Erythroblast (primary cell): ENCODE data around the gene SYNM.

ENCODE experiments used
- DNase-seq, 2 experiments: peaks; one replicate each; lab custom pipeline; 2025; lab: John Stamatoyannopoulos, UW
- GATA1 ChIP-seq: IDR thresholded peaks from 2 replicates; pipeline ENCODE4 v1.6.1; 2011; ENCODE audit warnings: low read depth, mild to moderate bottlenecking, control low read depth, low read length, moderate library complexity
- POLR2A ChIP-seq: IDR thresholded peaks from 2 replicates; pipeline ENCODE4 v1.6.1; 2011; ENCODE audit warnings: mild to moderate bottlenecking, low read length

The SYNM gene

DNA sequence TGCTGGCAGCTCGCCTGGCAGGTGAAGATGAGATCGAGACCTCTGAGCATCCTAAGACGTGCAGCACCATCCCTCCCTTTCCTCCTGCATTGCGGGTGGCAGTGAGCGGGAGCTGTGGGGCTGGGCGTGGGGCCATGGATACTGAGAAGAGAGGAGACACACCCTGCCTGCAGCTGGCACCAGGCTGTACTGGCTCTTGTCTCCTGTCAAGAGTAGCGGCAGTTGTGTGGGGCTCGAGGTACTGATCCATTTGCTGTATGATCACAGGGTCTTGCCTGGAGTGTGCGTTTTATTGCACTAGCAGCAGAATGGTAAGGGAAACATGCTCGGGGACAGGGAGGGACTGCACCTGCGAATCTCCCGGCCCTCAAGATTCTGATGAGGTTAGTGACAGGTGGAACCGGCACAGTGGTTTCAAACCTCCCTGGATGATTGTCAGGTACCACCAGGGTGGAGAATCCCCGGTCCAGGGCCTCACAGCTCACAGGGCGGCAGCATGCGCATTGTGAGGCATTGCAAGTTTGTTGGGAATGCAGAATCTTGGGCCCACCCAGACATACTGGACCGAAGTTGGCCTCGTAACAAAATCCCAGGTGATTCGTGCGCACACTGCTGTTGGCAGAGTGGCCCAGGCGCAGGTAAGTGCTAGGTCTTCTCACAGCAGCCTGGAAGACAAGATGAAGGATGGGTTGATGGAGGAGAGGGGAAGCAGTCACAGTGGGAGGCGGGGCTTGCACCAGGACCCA is 14.1 kb downstream of the SYNM start:
- TF ChIP-seq GATA1 (no peak), POLR2A (no peak)
- no peak for DNase-seq

DNA sequence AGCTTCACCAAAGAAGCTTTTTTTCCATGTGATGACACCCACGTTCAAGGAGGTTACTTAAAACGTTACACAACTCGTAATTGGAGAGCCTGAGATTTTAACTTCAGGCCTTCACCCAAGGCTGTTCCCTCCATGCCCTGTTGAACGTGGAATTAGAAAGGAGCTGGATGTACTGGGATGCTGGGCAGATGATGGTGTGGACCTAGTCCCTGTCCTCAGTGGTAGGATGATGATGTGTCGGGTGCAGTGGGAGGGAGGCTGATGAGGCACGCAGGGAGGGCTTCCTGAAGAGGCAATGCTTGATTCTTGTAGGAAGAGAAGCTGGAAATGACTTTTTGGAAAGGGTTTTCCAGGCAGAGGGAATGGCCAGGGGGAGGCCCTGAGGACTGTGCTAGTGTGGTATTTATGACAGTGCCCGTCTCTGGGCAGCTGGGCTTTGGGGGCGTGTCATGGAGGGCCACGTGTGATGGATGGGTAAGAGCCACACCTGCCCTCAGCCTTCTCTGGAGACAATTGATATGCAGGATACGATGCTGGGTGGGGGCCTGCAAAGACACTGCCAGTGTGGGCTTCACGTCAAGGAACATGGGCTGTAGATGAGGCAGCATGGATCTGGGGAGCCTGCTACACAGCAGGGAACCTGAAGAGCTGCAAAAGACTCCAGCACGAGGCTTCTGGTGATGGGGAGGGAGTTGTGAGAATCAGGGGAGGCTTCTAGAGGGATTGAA is 15.3 kb downstream of the SYNM start:
- DNase-seq, result no peak
- TF ChIP-seq POLR2A (no peak), GATA1 (no peak)

DNA sequence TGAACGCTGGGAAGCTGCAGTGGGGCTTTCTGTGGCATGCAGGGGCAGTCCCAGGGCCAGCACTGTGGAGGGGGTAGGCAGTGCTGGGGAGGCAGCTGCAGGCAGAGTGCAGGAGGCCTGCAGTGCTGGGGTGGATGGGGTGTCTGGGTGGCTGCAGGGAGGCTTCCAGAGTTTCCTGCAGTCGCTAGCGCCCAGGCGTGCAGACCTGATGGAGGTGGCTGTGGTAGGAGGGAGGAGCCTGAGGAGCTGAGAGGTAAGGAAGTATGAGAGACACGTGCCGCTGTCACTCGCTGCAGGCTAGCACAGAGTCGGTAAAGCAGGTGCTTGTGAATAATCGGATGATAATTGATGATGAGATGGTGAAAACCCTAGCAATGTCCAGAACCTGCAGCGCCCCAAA is 16.3 kb downstream of the SYNM start:
- DNase-seq, result no peak
- TF ChIP-seq GATA1 (no peak), POLR2A (no peak)

DNA sequence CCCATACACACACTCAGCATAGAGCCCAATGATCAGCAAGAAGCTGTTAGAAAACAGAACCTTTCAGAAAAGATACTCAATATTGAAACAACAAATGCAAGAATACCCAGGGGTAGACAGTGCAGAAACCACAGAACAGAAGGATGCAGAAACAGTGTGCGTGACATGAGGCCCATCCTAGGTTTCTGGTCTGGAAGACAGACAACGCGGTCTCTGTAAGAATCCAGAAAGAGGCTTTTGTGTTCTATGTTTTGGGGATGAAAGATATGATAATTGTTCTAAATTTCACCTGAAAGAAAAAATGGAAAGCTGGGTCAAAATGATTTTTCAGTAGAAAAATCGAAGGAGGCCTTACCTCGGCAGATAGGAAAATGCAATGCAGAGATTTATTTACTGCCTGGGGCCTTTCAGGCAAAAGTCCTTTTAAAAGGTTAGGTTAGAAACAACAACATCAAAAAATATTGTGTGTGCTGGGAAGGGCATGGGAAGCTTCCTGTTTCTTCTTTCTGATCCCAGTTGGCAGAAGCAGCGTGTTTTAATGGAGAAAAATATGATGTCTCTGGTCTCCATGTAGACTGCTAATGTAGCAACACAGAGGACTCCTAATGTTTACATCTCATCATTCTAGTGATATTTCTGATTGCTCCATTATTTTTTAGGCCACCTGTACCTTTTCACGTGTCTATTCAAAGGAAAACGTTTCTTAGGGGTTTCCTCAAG is 17.0 kb downstream of the SYNM start:
- no peak for TF ChIP-seq GATA1
- TF ChIP-seq POLR2A, result no peak
- DNase-seq, result no peak

DNA sequence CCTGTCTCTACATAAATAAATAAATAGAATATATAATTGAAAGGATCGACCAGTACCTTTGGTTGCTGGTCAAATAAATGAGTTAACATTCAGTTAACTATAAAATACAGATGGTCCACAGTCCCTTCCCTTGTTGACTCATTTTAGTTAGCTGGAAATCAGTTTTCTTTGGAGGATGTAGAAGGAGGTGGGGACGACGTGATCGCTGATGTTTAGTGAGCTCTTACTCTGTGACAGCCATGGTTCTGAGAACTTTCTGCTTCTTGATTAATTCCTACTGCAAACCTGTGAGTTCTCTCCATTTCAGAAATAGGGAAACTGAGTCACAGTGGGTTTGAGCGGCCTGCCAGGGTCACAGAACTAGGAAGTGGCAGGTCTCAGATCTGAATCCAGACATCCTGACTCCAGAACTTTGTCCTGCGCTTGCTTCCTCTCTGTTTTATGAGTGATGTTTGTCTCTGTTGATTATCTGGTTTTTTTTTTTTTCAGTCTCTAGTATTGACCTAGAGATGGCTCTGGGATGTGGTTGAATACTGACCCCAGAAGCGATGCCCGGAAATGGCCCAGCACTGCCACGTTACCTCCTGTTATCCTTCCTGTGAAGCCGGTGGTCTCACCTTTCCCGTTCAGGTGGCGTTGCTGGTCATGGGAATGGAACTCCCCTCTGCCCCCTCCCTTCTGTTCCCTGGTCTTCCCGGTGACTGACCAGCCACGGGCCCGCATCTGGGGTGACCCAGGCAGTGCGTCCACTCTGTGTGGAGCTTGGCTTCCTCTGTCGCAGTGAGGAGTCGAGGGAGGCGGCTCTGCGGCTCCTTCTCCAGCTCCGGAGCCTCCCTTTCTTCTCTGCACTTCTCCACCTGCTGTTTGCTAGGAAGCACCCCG is 18.2 kb downstream of the SYNM start:
- no peak for DNase-seq
- TF ChIP-seq GATA1 (no peak), POLR2A (no peak)

DNA sequence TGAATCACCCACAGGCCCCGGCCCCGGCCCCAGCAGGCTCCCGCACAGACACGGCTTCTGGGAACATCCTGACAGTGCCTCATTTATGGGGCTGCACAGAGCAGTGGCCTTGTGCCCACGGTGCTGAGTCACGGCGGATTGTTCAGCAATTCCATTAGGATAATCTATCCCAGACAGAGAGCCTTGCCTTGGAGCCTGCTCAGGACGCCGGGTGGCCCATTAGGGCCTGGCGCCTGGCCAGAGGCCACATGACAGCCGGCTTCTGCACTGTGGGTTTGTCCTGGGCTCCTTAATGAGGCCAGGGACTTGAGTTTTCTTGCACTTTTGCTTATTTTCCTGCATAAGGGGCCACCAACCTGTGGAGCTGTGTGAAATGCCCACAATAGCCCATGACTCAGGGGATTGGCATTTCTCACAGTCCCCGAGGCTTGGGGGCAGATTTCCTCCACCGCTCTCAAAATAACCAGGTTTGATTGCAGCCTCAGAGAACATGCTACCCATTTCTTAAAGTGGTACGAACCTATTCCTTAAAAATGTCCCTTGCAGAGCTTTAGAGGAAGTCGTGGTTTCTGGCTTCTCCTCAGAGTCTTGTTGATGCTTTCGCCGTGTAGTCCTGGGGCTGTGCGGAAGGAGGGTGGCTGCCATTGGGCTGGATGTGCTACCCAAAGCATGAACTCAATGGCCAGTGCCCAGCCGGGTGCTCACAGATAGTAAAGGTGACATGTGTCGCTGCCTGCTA is 19.0 kb downstream of the SYNM start:
- TF ChIP-seq GATA1 (no peak), POLR2A (no peak)

DNA sequence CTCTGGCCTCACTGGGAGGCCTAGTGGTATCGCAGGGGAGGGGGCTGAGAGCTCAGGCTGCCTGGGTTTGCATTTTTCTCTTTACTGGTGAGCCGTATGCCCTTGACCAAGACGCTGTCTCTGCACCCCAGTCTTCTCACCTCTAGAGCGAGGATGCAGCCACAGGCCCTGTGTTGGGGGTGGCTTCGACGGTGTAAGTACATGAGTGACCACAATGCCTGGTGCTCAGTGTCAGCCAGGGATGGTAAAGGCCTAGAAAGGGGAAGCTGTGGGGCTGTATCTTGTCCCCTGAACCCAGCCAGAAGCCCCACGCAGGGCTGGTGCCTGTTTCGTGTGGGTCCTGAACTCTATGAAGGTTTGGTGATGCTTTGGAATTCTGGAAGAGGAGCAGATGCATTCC is 19.8 kb downstream of the SYNM start:
- DNase-seq, result no peak
- TF ChIP-seq POLR2A (no peak), GATA1 (no peak)

More for the DNA sequence above, 19.0 kb downstream of the SYNM start:
- no peak for DNase-seq

DNA sequence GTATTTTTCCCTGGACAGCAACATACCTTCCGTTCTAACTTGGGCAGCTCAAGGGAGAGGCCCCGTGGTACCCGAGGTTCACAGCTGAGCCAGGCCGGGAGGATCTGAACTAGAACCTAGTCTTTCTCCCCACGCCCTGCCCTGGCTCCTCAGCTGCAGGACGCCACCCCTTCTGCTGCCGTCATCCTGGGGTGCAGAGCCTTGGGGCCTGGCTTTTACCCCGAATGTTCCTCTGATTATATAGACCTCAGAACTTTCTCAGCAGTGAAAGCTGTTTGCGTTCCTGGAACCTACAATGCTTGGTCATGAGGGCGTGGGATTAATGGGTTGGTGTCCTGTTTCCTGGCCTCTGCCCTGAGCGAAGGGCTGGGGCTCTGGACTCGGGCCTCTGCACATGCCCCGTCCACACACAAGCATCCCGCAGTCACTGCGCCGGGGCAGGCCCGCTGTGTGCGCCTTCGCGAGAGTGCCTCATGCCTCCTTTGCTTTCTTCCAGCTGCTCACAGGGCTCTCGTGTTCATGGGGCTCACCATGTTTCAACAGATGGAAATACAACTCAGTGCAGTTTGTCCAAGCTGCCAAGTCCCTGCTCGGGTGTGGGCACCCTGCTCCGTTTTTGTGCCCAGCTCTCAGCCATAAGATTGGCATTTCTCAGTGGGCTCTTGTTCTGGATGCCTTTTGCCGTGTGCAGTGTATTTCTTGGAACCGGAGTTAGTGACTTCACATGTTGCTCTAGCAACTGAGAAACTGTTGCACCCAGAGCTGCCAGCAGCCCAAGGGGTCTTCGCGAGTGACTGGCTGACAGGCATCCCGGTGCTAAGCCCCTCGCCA is 20.4 kb downstream of the SYNM start:
- no peak for DNase-seq
- TF ChIP-seq GATA1 (no peak), POLR2A (no peak)

DNA sequence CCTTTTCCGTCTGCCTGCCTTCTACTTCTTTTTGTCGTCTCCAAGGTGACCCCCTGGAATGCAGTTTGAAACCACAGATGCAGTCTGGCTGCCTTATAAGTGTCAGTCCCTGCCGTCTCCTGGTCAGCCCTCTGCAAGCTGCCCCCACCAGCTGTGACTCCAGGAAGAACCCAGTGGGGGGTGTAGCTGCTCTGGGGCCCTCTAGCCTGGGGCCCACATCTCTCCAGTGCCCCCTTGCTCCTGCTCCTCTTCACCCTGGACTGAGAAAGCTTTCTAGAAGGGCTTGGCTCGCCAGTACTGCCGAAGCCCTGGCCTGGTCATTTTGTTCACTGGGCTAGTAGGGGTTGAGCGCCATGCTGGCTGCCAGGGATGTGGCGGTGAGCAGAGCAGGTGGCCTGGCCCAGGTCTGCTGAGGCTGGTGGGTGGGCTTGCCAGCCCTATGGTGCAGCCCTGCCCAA is 21.3 kb downstream of the SYNM start:
- no peak for DNase-seq
- TF ChIP-seq POLR2A (no peak), GATA1 (no peak)

DNA sequence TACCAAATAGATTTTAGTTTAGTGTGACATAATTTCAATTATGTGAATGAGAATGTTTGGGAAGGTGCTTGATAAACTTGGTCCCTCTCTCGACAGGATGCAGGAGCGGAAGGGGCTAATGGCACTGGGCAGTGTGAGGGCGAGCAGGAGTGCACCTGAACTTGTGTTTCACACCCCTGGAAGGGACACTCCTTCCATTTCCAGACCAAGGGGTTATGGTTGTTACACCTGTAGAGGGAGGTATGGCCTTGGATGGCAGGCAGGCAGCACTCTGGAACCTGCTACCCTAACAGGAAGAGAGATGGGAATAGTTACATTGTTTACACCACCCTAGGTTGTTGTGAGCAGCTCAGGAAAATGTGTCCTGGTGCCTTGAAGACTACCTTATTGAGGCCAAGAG is 22.1 kb downstream of the SYNM start:
- DNase-seq, result no peak
- no peak for TF ChIP-seq GATA1
- no peak for TF ChIP-seq POLR2A

DNA sequence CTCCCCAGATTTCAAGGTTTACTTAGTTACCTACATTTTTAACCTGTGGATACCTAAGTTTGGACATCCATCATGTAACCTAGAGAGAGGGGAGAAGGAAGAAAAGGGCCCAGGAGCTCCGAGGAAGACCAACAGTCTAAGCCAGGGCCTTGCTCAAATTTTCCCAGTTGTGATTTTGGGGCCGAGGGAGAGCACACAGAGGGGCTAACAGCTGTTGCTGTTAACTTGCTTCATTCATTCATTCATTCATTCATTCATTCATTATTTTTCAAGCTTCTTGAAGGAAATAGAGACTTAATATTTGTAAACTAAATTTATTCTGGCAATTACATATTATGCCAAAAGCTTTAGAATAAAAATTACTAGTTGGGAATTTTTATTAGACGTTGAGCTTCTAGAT is 22.9 kb downstream of the SYNM start:
- TF ChIP-seq GATA1 (no peak), POLR2A (no peak)
- no peak for DNase-seq

DNA sequence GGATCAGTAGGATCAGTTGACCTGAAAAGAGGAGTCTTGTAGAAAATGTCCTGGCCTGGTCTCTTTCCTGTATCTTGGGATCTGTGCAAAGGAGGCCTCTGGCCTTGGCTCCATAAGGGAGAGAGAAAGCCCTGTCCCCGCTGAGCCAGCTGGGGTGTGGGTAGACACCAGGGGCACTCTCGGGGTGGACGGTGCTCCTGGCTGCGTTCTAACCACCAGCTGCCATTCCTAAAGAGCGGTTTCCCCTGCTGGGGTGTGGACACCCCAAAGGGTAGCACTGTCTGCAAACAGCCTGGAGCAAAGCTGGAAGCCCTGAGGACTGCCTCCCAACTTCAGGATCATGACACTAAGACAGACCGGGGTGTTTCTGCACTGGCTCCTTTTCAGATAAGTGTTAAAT is 23.5 kb downstream of the SYNM start:
- no peak for DNase-seq
- no peak for TF ChIP-seq GATA1
- TF ChIP-seq POLR2A, result no peak
